Measurements from ENCODE around the gene HOXC9.

Gene HOXC9

GRCh38 chr12:54052438-54053002 is 52.6 kb downstream of the HOXC9 start (continued):
- no peak for TF ChIP-seq ZSCAN23 (tag by site-specific recombination; IDR thresholded peaks at IDR 0.05)
- TF ChIP-seq WT1 (tag by site-specific recombination; IDR thresholded peaks at IDR 0.05), result peak; percentile 3
- TF ChIP-seq SETDB1 (IDR thresholded peaks at IDR 0.05; ENCODE audit: insufficient read length, low read length), result no peak
- TF ChIP-seq ZBTB44 (tag by site-specific recombination; IDR thresholded peaks at IDR 0.05), result no peak
- no peak for TF ChIP-seq ZNF433 (tag by site-specific recombination; IDR thresholded peaks at IDR 0.05; ENCODE audit: low read depth)
- no peak for TF ChIP-seq KLF9 (tag by site-specific recombination; IDR thresholded peaks at IDR 0.05; ENCODE audit: low read depth)
- 0 out of 2 replicates have a peak, but pooled peaks have one; percentile 8 for TF ChIP-seq INSM2 (tag by site-specific recombination; IDR thresholded peaks at IDR 0.05)
- TF ChIP-seq, protein P1, sequence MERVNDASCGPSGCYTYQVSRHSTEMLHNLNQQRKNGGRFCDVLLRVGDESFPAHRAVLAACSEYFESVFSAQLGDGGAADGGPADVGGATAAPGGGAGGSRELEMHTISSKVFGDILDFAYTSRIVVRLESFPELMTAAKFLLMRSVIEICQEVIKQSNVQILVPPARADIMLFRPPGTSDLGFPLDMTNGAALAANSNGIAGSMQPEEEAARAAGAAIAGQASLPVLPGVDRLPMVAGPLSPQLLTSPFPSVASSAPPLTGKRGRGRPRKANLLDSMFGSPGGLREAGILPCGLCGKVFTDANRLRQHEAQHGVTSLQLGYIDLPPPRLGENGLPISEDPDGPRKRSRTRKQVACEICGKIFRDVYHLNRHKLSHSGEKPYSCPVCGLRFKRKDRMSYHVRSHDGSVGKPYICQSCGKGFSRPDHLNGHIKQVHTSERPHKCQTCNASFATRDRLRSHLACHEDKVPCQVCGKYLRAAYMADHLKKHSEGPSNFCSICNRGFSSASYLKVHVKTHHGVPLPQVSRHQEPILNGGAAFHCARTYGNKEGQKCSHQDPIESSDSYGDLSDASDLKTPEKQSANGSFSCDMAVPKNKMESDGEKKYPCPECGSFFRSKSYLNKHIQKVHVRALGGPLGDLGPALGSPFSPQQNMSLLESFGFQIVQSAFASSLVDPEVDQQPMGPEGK (tag by site-specific recombination; IDR thresholded peaks at IDR 0.05), result peak; percentile 70
- no peak for TF ChIP-seq ZNF747 (tag by site-specific recombination; IDR thresholded peaks at IDR 0.05)
- TF ChIP-seq ZNF280C (tag by site-specific recombination; IDR thresholded peaks at IDR 0.05), result no peak
- TF ChIP-seq, protein P2, sequence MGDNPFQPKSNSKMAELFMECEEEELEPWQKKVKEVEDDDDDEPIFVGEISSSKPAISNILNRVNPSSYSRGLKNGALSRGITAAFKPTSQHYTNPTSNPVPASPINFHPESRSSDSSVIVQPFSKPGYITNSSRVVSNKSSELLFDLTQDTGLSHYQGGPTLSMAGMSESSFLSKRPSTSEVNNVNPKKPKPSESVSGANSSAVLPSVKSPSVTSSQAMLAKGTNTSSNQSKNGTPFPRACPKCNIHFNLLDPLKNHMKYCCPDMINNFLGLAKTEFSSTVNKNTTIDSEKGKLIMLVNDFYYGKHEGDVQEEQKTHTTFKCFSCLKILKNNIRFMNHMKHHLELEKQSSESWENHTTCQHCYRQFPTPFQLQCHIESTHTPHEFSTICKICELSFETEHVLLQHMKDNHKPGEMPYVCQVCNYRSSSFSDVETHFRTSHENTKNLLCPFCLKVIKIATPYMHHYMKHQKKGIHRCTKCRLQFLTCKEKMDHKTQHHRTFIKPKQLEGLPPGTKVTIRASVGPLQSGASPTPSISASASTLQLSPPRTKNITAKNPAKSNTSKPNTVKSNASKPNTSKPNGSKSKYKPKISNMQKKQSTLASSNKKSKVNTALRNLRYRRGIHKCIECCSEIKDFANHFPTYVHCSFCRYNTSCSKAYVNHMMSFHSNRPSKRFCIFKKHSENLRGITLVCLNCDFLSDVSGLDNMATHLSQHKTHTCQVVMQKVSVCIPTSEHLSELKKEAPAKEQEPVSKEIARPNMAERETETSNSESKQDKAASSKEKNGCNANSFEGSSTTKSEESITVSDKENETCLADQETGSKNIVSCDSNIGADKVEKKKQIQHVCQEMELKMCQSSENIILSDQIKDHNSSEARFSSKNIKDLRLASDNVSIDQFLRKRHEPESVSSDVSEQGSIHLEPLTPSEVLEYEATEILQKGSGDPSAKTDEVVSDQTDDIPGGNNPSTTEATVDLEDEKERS (tag by site-specific recombination; IDR thresholded peaks at IDR 0.05), result no peak
- no peak for TF ChIP-seq ZNF121 (tag by site-specific recombination; IDR thresholded peaks at IDR 0.05)
- no peak for TF ChIP-seq ZNF777 (tag by site-specific recombination; IDR thresholded peaks at IDR 0.05; ENCODE audit: borderline replicate concordance)
- TF ChIP-seq ZNF785 (tag by site-specific recombination; IDR thresholded peaks at IDR 0.05), result no peak
- TF ChIP-seq ZNF292 (tag by site-specific recombination; IDR thresholded peaks at IDR 0.05; ENCODE audit: borderline replicate concordance, low read depth), result no peak
- no peak for TF ChIP-seq ZNF26 (tag by site-specific recombination; IDR thresholded peaks at IDR 0.05)
- no peak for TF ChIP-seq TSHZ1 (tag by site-specific recombination; IDR thresholded peaks at IDR 0.05; ENCODE audit: borderline replicate concordance)
- no peak for TF ChIP-seq ZNF19 (tag by site-specific recombination; IDR thresholded peaks at IDR 0.05; ENCODE audit: low read depth)
- no peak for TF ChIP-seq ZNF391 (tag by site-specific recombination; IDR thresholded peaks at IDR 0.05; ENCODE audit: borderline replicate concordance, low read depth)
- TF ChIP-seq ZNF114 (tag by site-specific recombination; IDR thresholded peaks at IDR 0.05), result no peak
- no peak for TF ChIP-seq GFI1B (tag by site-specific recombination; IDR thresholded peaks at IDR 0.05)
- TF ChIP-seq ZNF174 (tag by site-specific recombination; IDR thresholded peaks at IDR 0.05), result no peak

Data from HEK293 (cell line).